GM18502 (cell line): ENCODE results near the gene PRDX5.

ENCODE experiments used
- ATAC-seq: cut with Tn5 transposase; IDR thresholded peaks from one replicate; pipeline ENCODE4 v1.9.1; 2021; ENCODE audit warnings: mild to moderate bottlenecking; ENCODE audit not compliant: unreplicated experiment, poor library complexity

Gene PRDX5

DNA sequence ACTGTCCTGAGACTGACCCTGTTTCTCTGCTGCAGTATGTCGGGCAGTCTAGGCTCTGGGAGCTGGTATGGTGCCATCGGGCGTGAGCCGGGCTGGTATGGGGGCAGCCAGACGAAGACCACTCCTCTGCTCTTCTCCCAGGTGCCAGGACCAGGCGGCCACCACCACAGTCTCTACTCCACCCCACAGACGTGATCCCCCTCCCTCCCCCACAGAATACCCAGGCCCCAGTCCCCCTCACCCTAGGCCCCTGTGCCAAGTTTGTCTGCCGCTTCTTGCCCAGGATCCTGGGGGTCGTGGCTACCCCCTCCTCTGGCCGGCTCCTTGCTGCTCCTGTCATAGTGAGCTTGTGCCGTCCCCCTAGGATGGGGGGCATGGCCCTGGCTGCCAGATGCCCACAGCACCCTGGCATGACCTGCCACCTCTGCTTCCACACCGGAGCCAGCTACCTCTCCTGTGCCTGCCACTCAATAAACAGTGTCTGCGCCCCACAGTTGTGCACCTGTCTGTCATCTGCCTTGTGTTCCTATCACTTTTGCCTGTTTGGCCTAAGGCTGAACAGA lies 28.8 kb upstream of the PRDX5 start:
- ATAC-seq, result no peak

DNA sequence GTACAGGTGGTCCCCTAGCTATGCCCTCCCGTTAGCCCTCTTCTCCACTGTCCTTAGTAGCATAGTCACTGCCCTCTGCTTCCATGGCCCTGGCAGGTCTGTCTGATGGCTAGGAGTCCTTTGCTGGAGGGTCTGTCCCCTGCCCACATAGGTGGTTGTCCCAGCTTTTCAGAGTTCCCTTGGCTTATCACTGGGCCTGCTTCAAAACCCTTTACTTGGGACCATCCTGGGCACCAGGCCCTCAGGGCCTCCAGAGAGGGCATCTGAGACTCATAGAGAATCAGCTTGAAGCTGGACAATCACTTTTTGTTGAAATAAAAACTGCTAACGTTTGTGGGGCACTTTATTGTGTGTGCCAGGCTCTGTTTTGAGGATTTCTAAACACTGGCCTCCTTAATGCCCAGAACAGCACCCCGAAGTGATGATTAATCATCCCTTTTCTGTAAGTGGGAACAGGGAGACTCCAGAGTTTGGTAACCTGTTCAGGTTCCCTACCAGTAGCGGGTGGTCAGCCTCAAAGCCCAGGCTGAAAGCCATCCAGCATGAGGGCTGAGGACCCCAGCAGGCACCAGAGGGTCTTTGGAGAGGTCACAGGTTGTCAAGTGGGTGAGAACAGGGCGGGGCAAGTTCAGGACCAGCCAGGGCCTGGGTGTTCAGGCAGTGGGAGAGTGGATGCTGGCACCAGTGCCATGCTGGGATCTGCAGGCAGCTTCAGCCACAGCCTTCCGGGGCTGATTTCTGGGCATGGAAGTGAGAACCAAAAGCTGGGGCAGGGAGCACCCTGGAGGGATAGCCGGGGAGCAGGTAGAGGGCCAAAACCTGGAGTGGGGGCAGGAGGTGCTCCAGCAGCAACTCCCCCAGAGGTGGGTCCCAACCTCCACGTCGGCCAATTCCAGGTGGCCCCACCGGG lies 27.3 kb upstream of the PRDX5 start:
- no peak for ATAC-seq

DNA sequence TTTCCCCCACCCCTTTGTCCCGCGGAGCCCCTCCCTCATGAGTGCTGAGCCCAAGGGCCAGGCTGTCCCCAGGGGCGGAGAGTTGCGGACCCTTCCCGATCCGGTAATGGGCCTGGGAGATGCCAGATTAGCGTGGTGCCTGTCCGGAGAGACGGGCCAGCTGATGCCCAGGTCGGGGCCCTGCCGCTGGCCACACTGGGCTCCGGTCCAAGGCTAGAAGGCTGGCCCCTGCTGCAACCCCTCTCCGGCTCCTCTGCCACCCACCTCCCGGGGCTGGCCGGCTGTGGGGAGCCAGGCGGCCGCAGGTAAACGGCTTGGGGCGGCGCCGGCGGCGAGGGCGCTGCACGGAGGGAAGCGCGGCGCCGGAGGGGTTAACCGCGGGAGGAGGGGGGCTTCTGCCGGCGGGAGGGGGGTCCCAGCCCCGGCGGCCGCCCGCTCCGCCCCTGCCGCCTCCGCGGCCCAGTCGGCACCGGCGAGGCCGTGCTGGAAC lies 26.6 kb upstream of the PRDX5 start, which contains the start of gene KCNK4:
Gene KCNK4 (plus strand): TSS at position 41 of the 490 bp plus-strand sequence. CDS start 1,717 bp downstream, outside the sequence.
- ATAC-seq, result no peak

- no peak for ATAC-seq
These were observed 26.0 kb upstream of the PRDX5 start for GRCh38 chr11:64291752-64292459.

DNA sequence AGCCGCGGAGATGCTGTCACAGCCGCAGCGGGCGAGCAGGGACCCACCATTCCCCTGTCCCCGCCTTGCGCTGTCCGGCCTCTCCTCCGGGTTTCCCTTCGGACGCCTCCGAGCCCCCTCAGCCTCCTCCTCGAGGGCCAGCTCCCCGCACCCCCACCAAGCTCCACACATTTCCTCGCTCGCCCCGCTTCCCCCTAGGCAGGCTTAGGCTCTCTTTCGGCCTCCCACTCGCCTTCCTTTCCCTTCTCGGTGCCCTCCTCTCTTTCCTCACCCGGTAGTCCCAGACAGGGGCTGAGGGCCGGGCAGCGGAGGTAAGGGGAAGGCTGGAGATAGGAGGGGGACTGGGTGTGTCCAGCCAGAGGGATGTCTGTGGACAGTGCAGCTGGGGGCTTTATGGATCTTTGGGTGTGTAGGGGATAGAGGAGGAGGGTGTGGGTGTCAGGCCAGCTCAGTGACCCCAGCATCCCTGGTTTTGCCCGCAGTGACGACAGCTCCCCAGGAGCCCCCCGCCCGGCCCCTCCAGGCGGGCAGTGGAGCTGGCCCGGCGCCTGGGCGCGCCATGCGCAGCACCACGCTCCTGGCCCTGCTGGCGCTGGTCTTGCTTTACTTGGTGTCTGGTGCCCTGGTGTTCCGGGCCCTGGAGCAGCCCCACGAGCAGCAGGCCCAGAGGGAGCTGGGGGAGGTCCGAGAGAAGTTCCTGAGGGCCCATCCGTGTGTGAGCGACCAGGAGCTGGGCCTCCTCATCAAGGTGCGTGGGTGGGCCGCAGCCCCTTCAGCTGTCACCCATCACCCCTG lies 25.3 kb upstream of the PRDX5 start:
- no peak for ATAC-seq

DNA sequence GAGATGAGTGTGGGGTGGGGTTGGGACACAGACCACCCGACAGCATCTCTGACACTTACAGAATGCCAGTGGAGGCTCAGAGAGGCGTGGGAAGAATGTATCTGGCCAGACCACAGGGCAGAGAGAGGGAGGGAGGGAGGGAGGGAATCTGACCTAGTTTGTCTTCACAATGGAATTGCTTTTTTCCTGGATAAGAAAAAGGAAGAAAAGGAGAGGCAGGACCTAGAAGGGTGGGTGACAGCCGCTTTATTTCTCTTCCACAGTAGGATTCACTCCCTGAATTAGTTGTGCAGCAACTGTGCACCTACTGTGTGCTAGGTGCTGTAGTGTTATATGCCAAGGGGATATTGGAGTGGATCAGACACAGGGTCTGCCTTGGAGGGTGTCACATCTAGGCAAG lies 23.1 kb upstream of the PRDX5 start:
- ATAC-seq, result no peak

GRCh38 chr11:64295760-64296159 lies 22.2 kb upstream of the PRDX5 start:
- ATAC-seq, result no peak

GRCh38 chr11:64296236-64296635 lies 21.7 kb upstream of the PRDX5 start:
- ATAC-seq, result no peak

DNA sequence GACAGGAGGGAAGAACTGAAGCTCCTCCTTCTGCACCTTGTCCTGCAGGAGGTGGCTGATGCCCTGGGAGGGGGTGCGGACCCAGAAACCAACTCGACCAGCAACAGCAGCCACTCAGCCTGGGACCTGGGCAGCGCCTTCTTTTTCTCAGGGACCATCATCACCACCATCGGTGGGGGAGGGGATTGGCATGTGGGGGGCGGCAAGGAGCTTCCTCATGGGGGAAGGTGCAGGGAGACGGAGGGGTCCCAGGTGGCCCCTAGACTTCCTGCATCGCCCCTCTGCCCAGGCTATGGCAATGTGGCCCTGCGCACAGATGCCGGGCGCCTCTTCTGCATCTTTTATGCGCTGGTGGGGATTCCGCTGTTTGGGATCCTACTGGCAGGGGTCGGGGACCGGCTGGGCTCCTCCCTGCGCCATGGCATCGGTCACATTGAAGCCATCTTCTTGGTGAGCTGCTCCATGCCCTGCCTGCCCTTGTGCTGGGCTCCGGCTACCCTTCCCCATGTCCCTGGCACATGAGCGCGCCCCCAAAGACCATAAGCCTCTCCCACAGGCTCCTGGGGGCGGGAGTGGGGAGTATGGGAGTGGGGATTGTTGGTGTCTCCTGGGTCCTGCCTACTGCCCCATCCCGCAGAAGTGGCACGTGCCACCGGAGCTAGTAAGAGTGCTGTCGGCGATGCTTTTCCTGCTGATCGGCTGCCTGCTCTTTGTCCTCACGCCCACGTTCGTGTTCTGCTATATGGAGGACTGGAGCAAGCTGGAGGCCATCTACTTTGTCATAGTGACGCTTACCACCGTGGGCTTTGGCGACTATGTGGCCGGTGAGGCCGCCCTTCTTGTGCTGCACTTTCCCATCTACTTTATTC lies 20.9 kb upstream of the PRDX5 start:
- ATAC-seq, result no peak

GRCh38 chr11:64297699-64298358 lies 20.1 kb upstream of the PRDX5 start:
- no peak for ATAC-seq

DNA sequence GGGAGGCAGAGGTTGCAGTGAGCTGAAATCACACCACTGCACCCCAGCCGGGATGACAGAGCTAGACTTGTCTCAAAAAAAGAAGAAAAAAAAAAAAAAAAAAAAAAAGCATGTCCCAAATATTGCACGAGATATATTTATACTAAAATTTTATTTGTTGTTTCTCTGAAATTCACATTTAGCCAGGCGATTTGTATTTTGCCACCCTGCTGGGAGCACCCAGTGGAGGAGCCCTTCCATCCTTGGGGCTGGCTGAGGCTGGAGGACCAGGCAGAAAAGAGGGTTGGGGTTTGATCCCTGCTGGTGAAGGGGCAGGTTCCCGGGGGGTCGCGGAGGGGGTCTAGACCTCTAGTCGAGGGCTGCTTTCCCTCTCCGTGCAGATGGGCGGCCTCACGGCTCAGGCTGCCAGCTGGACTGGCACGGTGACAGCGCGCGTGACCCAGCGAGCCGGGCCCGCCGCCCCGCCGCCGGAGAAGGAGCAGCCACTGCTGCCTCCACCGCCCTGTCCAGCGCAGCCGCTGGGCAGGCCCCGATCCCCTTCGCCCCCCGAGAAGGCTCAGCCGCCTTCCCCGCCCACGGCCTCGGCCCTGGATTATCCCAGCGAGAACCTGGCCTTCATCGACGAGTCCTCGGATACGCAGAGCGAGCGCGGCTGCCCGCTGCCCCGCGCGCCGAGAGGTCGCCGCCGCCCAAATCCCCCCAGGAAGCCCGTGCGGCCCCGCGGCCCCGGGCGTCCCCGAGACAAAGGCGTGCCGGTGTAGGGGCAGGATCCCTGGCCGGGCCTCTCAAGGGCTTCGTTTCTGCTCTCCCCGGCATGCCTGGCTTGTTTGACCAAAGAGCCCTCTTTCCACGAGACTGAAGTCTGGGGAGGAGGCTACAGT lies 18.7 kb upstream of the PRDX5 start:
- no peak for ATAC-seq

DNA sequence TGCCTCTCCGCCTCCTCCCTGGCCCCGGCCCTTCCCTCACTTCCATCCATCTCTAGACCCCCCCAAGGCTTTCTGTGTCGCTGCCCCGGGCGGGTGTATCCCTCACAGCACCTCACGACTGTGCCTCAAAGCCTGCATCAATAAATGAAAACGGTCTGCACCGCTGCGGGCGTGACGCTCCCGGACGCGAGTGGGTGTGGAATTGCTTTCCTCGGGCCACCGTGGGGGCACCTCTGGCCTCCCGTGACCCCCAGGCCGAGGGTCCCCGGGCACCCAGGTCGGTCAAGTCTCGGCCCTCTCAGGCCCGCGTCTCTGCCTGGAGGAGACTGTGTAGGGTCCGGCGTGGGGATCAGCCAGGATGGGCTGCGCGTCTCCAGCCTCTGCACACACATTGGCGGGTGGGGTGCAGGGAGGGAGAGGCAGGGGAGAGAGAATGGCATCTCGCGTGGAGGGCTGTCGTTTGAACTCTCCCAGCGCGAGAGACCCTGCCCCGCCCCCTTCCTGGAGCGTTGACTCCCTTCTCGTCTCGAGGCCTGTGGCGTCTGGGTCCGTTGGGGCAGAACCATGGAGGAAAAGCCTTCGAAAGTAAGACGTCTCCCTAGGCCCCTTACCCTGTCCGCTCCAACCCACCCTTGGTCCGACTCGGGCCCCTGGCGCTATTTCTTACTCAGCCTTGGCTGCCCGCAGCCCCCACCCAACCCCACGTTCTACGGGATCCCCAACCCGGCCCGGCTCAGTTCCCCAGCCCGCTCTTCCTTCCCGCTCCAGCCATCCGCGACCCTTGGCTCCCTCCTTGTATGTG lies 17.9 kb upstream of the PRDX5 start, which contains the start of gene CATSPERZ:
Gene CATSPERZ (plus strand): TSS at position 512 of the 802 bp plus-strand sequence. CDS start 53 bp downstream, at position 565.
- no peak for ATAC-seq

- no peak for ATAC-seq
These were observed 14.6 kb upstream of the PRDX5 start for GRCh38 chr11:64303109-64304031.

- no peak for ATAC-seq
These were observed 13.9 kb upstream of the PRDX5 start for GRCh38 chr11:64304032-64304315.

DNA sequence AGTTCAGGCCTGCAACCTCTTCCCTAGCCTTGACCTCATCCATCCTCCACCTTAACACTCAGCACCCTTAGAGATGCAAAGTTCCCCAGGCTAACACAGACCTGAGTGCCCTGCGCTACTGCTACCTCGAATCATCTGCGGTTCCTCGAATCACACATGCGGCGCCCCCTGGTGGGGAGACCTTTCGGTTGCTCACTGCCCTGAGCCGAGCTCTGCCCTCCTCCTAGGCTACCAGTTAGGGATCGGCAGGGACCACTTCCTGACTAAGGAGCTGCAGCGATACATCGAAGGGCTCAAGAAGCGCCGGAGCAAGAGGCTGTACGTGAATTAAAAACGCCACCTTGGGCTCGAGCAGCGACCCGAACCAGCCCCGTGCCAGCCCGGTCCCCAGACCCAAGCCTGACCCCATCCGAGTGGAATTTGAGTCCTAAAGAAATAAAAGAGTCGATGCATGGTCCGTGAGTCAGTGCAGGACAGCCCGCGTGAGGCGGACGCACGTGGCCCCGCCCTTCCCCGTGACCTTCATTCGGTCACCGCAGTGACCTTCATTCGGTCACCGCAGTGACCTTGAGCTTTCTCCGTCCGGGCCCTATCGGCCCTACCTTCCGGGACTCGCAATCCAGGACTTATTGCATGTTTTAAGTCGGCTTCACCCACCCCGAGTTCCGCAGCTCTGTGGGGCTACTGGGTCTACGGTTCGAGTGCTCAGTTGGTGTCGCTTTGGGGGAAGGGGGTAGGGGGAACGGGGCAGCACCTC lies 13.4 kb upstream of the PRDX5 start:
- ATAC-seq, result peak; percentile 28
